Activated CD4-positive, alpha-beta memory T cell treated with anti-CD3 and anti-CD28 coated beads for 36 hours (primary cell): ENCODE data around the gene ENTPD6. TPM values are rescaled to one million over a fixed set of nuclear protein-coding genes. Genes with fewer than 3 reads are reported as not detected.
A peak's percentile ranks its signal among the peaks of the same experiment; 100 is the strongest.
"Not testable (repeated sequence)": the region's sequence is repeated elsewhere in the genome, so short reads cannot be mapped to it uniquely, and the experiment has no call there.

Source experiments
- CTCF ChIA-PET: fragments of 350-600 bp; sonication (Branson Sonifier 250); formaldehyde crosslinking; loops from one replicate; lab custom pipeline; 2021; ENCODE audit warnings: antibody characterized with exemption, inconsistent platforms; lab: Charles Lee
- POLR2A ChIA-PET: fragments of 350-600 bp; sonication (Branson Sonifier 250); formaldehyde crosslinking; loops from one replicate; lab custom pipeline; 2021; ENCODE audit warnings: antibody characterized with exemption; lab: Charles Lee
- DNase-seq: peaks from one replicate; pipeline ENCODE4 v3.0.0-alpha.2; 2020
- H3K27ac Mint-ChIP-seq: one replicate; pipeline ENCODE4 v1.8.0; 2021; ENCODE audit warnings: mixed read lengths
- H3K27me3 Mint-ChIP-seq: one replicate; pipeline ENCODE4 v1.8.0; 2021; ENCODE audit warnings: mixed read lengths
- H3K36me3 Mint-ChIP-seq: one replicate; pipeline ENCODE4 v1.8.0; 2021; ENCODE audit warnings: mixed read lengths
- H3K4me1 Mint-ChIP-seq: one replicate; pipeline ENCODE4 v1.8.0; 2021; ENCODE audit warnings: low read depth, mixed read lengths
- H3K4me3 Mint-ChIP-seq: one replicate; pipeline ENCODE4 v1.8.0; 2021; ENCODE audit warnings: mild to moderate bottlenecking, mixed read lengths
- H3K9me3 Mint-ChIP-seq: one replicate; pipeline ENCODE4 v1.8.0; 2021; ENCODE audit warnings: mixed read lengths
- intact Hi-C: fragments of 100-400 bp; cut with micrococcal nuclease; formaldehyde crosslinking; loops from one replicate; pipeline ENCODE4 v1.15.1; 2023
- total RNA-seq, 2 experiments: library from RNA; stranded (reverse); gene quantifications; one replicate each; pipeline ENCODE4 v1.2.3, GENCODE V29; 2021

The ENTPD6 gene
- total RNA-seq, 2 experiments from 2014 or later, result 48.5 to 51.0 TPM

DNA sequence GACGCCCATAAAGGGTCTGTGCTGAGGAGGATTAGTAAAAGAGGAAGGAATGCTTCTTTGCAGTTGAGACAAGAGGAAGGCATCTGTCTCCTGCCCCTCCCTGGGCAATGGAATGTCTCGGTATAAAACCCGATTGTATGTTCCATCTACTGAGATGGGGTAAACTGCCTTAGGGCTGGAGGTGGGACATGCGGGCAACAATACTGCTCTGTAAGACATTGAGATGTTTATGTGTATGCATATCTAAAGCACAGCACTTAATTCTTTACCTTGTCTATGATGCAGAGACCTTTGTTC lies 46.1 kb downstream of the ENTPD6 start:
- POLR2A ChIA-PET, H3K27ac Mint-ChIP-seq, H3K9me3 Mint-ChIP-seq, H3K4me3 Mint-ChIP-seq, CTCF ChIA-PET, DNase-seq, H3K36me3 Mint-ChIP-seq: not testable (repeated sequence)
- Mint-ChIP-seq H3K27me3 (peaks cover 13% of the 10 kb centered on the region), H3K4me1 (peaks cover 35% of the 10 kb centered on the region)
- intact Hi-C loops, result loop anchor here (10.0 kb wide), 1 partner anchor 1887 kb away; the partner anchor contains the start of gene NXT1

DNA sequence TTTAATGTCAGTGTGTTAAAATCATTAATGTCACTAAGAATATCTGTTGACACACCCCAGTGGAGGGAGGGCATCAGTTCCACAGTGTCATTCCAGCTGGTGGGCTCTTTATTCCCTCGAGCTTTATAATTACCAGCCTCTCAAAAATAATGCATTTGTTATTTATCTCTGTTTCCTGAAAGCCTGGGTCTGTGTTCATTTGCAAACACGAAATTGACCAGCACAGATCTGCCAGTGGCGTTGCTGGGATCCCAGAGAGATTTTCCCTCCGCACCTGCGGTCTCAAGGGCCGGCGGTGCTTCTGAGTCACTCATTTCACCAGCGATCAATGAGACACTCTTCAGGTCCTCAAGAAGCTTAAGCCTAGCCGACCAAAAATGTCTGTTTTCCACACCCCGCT lies 46.7 kb downstream of the ENTPD6 start:
- ChIA-PET CTCF (no interaction called here), POLR2A (no interaction called here)
- H3K27ac Mint-ChIP-seq, result no peak overlapping the region
- H3K36me3 Mint-ChIP-seq, result no peaks in the 10 kb centered on the region
- peaks cover 9% of the 10 kb centered on the region for H3K27me3 Mint-ChIP-seq
- DNase-seq, result no peak
- intact Hi-C loops, result loop anchor here (10.0 kb wide), 1 partner anchor 1887 kb away; the partner anchor contains the start of gene NXT1
- peaks cover 37% of the 10 kb centered on the region for H3K4me1 Mint-ChIP-seq
- no peak overlapping the region for H3K4me3 Mint-ChIP-seq
- H3K9me3 Mint-ChIP-seq, result no peaks in the 10 kb centered on the region

DNA sequence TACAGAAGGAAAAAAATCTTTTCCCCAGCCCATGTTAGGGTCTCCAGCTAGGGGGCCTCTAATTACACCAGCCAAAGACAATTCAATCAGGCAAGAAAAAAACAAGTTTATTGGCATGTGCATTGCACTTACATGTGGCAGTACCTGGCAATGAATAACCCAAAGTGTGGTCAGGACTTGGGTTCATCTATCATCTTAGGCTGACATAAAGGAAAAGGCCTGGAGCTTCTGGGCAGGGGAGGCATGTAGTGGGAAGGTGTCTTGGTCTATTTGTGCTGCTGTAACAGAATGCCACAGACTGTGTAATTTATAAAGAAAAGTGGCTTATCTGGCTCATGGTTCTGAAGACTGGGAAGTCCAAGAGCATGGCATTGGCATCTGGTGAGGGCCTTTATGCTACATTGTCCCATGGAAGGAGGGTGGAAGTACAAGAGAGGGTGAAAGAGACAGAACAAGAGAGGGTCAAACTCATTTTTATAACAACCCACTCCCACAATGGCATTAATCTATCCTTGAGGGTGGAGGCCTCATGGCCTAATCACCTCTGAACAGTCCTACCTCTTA lies 48.0 kb downstream of the ENTPD6 start:
- no peak for DNase-seq
- no peak overlapping the region for H3K4me3 Mint-ChIP-seq
- CTCF ChIA-PET, result interaction anchor here (0.8 kb wide), 1 partner anchor 52 kb away, joined by 4 read pairs; no protein-coding TSS in a partner anchor
- POLR2A ChIA-PET, result no interaction called here
- no peaks in the 10 kb centered on the region for H3K36me3 Mint-ChIP-seq
- intact Hi-C loops, result loop anchor here (10.0 kb wide), 1 partner anchor 1889 kb away; the partner anchor contains the start of gene NXT1
- peaks cover 9% of the 10 kb centered on the region for H3K27me3 Mint-ChIP-seq
- H3K27ac Mint-ChIP-seq, result no peak overlapping the region
- no peaks in the 10 kb centered on the region for H3K9me3 Mint-ChIP-seq
- H3K4me1 Mint-ChIP-seq, result peaks cover 26% of the 10 kb centered on the region

DNA sequence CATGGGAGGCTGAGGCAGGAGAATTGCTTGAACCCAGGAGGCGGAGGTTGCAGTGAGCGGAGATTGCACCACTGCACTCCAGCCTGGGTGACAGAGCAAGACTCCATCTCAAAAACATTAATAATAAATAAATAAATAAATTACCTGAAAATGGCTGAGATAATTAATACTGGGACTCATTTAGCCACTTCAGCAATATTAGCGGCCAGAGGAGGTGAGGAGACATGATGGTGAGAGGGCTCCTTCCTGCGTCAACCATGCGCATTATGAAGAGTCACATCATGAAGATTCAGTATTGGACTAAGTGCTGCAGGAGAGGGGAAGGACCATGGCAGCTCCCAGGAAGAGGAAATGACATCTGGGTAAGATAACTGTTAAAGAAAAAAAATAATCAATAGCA lies 49.5 kb downstream of the ENTPD6 start:
- no peaks in the 10 kb centered on the region for H3K36me3 Mint-ChIP-seq
- H3K4me1 Mint-ChIP-seq, result peaks cover 26% of the 10 kb centered on the region
- intact Hi-C loops, result loop anchor here (5.0 to 10.0 kb wide), 3 partner anchors 147 to 1890 kb away; partner anchors contain the start of genes ABHD12, NANP and NXT1
- H3K27me3 Mint-ChIP-seq, result peaks cover 9% of the 10 kb centered on the region
- ChIA-PET POLR2A (no interaction called here), CTCF (no interaction called here)
- no peak overlapping the region for H3K27ac Mint-ChIP-seq
- no peak for DNase-seq
- no peaks in the 10 kb centered on the region for H3K9me3 Mint-ChIP-seq
- H3K4me3 Mint-ChIP-seq, result no peak overlapping the region

DNA sequence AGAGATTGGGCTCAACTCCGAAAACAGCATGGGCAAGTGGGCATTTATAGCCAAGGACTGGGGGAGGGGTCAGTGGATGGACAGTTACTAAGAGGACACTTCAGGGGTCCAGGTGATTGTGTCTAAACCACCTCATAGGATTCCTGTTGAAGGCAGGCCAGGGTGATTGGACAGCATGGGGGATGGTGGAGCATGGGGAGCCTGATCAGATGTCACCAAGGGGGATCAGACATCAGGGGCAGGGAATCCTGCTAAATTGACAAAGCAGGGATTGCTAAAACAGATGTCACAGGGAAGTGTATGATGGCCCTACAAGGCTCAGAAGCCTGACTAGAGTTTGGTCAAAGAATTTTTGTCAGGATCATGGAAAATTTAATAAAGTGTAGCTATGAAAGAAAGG lies 49.9 kb downstream of the ENTPD6 start:
- intact Hi-C loops, result loop anchor here (5.0 to 10.0 kb wide), 3 partner anchors 147 to 1891 kb away; partner anchors contain the start of genes ABHD12, NANP and NXT1
- H3K9me3 Mint-ChIP-seq, result no peaks in the 10 kb centered on the region
- H3K27ac Mint-ChIP-seq, result no peak overlapping the region
- POLR2A ChIA-PET, result no interaction called here
- CTCF ChIA-PET, result interaction anchor here (0.8 kb wide), 1 partner anchor 22 kb away, joined by 3 read pairs; no protein-coding TSS in a partner anchor
- no peaks in the 10 kb centered on the region for H3K36me3 Mint-ChIP-seq
- H3K4me3 Mint-ChIP-seq, result no peak overlapping the region
- peaks cover 31% of the 10 kb centered on the region for H3K4me1 Mint-ChIP-seq
- H3K27me3 Mint-ChIP-seq, result peaks cover 9% of the 10 kb centered on the region
- DNase-seq, result no peak

DNA sequence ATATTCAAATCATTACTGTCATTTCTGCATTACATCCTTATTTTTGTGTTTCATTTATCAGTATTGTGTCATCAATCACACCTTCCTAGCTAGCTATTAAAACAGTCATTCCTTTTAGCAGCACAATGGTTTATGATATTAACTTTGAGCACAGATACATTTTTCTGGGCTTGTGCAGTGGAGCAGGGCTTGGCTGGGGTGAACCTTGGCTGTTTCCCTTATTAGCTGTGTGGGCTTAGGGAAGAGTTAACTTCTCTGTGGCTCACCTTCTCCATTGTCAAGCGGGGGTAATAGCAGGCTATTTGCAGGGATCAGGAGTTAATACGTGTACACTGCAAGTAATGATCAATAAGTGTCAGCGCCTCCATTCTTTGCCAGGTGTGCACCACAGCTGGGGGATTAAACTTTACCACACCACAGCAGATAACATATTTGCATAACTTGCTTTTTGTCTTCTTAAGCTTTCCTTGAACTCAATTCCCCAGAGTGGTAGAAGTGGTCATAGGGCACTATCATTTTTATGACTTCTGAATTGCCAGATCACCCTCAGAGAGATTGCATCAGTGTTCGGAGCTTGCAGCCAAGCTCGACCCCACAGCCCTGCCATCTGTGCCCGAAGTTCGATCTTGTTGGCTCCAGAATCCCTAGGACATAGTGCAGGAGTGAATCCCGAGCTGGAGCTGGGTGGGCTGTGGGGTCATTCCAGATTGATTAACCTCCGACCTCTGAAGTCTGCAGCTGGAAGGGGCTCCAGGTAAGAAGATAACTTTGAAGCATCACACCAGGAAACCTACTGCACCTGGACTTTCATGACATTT lies 50.9 kb downstream of the ENTPD6 start:
- H3K4me3 Mint-ChIP-seq, result peak overlapping the region; percentile 91
- intact Hi-C loops, result loop anchor here (5.0 to 10.0 kb wide), 3 partner anchors 146 to 1892 kb away; partner anchors contain the start of genes ABHD12, NANP and NXT1
- no peak for DNase-seq

DNA sequence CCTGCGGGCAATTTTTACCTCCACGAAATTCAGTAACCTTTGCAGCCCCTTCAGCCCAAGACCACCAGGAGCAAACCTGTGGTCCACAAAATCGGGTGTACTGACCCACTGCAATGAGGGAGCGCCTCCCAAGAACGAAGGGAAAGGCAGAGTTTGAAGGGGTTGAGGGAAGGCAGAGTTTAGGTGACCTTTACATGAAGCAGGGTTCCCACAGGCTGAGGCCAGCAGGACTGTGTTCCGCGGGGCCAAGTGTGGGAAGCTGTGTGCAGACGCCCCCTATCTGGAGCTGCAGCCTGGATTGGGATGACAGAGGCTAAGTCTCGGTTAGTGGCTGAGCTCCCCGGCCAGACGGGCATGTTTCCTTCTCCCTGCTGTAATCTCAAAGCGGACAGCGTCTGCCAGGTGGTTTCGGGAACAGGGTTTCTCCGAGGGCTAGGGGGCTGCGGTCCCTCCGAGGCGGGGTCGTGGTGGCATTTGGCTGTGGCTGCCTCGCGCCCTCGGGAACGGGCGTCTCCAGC lies 51.5 kb downstream of the ENTPD6 start:
- Mint-ChIP-seq H3K27me3 (peaks cover 5% of the 10 kb centered on the region), H3K27ac (no peak overlapping the region), H3K4me1 (peaks cover 41% of the 10 kb centered on the region), H3K4me3 (peak overlapping the region; percentile 91), H3K9me3 (no peaks in the 10 kb centered on the region), H3K36me3 (no peaks in the 10 kb centered on the region)
- intact Hi-C loops, result loop anchor here (1.0 to 10.0 kb wide), 4 partner anchors 9 to 1892 kb away; partner anchors contain the start of genes ABHD12, NANP and NXT1
- peak; percentile 25 for DNase-seq
- POLR2A ChIA-PET, result interaction anchor here (0.8 to 3.2 kb wide), 5 partner anchors 10 to 254 kb away, joined by 3 to 18 read pairs (median 3); partner anchors contain the start of genes APMAP and GINS1
- CTCF ChIA-PET, result interaction anchor here (0.6 to 2.1 kb wide), 7 partner anchors 9 to 254 kb away, joined by 3 to 7 read pairs (median 5); partner anchors contain the start of genes ABHD12 and ENTPD6

More for the DNA sequence above, 50.9 kb downstream of the ENTPD6 start:
- Mint-ChIP-seq H3K4me1 (peaks cover 38% of the 10 kb centered on the region), H3K27ac (no peak overlapping the region), H3K27me3 (peaks cover 6% of the 10 kb centered on the region), H3K36me3 (no peaks in the 10 kb centered on the region), H3K9me3 (no peaks in the 10 kb centered on the region)
- ChIA-PET CTCF (interaction anchor here (0.6 to 2.0 kb wide), 6 partner anchors 10 to 253 kb away, joined by 3 to 6 read pairs (median 4); partner anchors contain the start of gene ABHD12), POLR2A (interaction anchor here (0.9 to 3.2 kb wide), 2 partner anchors 9 to 63 kb away, joined by 3 to 18 read pairs; no protein-coding TSS in a partner anchor)

DNA sequence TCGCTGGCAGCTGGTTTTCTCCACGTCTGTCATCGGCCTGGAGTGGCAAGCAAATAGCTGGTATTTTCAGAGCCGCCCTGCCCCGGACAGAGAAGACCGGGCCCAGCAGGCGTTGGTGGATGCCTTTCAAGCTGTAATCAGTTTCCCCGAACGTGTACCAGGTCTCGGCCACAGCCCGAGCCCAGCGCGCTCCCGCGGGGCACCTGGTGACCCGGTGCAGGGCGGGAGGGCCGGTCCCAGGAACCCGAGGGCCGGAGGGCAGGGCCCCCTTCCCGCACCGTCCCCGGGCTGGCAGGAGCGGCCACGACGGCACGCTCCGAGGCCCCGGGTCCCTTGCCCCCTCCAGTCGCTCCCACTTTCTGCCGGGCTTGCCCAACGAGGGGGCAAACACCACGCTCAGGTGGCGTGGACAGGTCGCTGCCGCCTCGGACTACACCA lies 52.0 kb downstream of the ENTPD6 start:
- Mint-ChIP-seq H3K4me1 (peaks cover 44% of the 10 kb centered on the region), H3K36me3 (peaks cover 2% of the 10 kb centered on the region), H3K4me3 (peak overlapping the region; percentile 91), H3K27ac (peak overlapping the region; percentile 88), H3K9me3 (no peaks in the 10 kb centered on the region), H3K27me3 (no peaks in the 10 kb centered on the region)
- no peak for DNase-seq
- POLR2A ChIA-PET, result interaction anchor here (0.7 to 3.2 kb wide), 6 partner anchors 10 to 255 kb away, joined by 3 to 18 read pairs (median 6); partner anchors contain the start of genes APMAP and GINS1
- intact Hi-C loops, result loop anchor here (1.0 to 10.0 kb wide), 4 partner anchors 9 to 1893 kb away; partner anchors contain the start of genes ABHD12, NANP and NXT1
- CTCF ChIA-PET, result interaction anchor here (0.9 to 2.1 kb wide), 7 partner anchors 9 to 293 kb away, joined by 3 to 7 read pairs (median 5); partner anchors contain the start of genes ABHD12 and ENTPD6

DNA sequence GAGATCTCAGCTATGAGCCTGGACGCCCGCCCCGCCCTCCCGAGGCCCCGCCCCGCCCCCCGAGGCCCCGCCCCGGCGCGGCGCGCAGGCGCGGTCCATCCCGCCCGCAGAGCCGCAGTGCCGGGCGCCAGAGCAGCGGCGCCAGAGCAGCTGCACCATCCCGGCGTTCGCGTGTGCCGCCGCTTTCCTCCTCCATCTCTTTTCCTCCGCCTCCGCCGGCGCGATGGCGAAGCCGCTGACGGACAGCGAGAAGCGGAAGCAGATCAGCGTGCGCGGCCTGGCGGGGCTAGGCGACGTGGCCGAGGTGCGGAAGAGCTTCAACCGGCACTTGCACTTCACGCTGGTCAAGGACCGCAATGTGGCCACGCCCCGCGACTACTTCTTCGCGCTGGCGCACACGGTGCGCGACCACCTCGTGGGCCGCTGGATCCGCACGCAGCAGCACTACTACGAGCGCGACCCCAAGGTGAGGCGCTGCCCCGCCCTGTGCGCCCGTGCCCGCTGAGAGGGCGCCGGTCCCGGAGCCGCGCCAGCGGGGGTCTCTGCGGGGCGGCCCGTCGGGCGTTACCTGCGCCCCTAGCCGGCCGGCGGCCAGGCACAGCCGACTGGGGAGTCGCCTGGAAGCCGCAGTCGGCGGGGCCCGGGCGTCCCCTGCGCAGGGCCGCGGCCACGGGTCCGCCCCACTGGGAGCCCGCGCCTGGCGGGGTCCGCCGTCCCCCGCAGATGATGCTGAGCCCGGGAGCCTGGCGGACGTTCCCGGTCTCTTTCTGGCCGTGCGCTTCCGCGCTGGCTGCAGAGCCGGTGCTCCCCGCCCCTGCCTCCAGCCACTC lies 52.7 kb downstream of the ENTPD6 start, which contains the start of gene PYGB:
Gene PYGB (plus strand): TSS at position 130 of the 830 bp plus-strand sequence. CDS start 94 bp downstream, at position 224.
- peaks cover 2% of the 10 kb centered on the region for H3K36me3 Mint-ChIP-seq
- H3K27me3 Mint-ChIP-seq, result no peaks in the 10 kb centered on the region
- peak within 1 kb of the TSS; percentile 88 for H3K27ac Mint-ChIP-seq
- ChIA-PET POLR2A (interaction anchor here (0.7 to 3.2 kb wide), 6 partner anchors 11 to 256 kb away, joined by 3 to 18 read pairs (median 6); partner anchors contain the start of genes APMAP and GINS1), CTCF (interaction anchor here (0.7 to 2.1 kb wide), 9 partner anchors 8 to 293 kb away, joined by 3 to 7 read pairs (median 5); partner anchors contain the start of genes ABHD12 and ENTPD6)
- H3K4me3 Mint-ChIP-seq, result peak within 1 kb of the TSS; percentile 91
- peak; percentile 81 for DNase-seq
- no peaks in the 10 kb centered on the region for H3K9me3 Mint-ChIP-seq
- H3K4me1 Mint-ChIP-seq, result peaks cover 50% of the 10 kb centered on the region
- intact Hi-C loops, result loop anchor here (1.0 to 10.0 kb wide), 6 partner anchors 10 to 1893 kb away; partner anchors contain the start of genes ABHD12, APMAP, ENTPD6 and NANP

DNA sequence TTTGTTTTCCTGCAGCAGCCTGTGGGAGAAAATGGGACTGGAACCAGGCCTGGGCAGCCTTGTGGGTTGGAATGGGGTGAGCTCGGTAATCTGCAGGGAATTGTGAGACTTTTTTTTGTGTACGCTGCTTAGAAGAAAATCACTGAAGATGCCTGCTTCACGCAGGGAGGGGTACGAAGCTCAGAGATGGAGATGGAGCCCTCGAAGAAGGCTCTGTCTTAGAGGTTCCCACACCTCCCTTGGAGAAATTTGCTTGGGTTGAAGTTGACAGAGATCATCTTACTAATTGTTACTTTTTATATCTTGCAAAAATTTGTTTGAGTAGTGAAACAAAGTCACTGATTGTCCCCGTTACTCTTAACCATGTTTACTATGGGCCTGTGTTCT lies 53.3 kb downstream of the ENTPD6 start:
- intact Hi-C loops, result loop anchor here (1.0 to 10.0 kb wide), 5 partner anchors 53 to 1894 kb away; partner anchors contain the start of genes ABHD12, APMAP, ENTPD6 and NANP
- ChIA-PET POLR2A (interaction anchor here (2.3 to 3.2 kb wide), 2 partner anchors 11 to 159 kb away, joined by 11 to 18 read pairs; partner anchors contain the start of gene GINS1), CTCF (interaction anchor here (0.7 to 2.1 kb wide), 4 partner anchors 48 to 294 kb away, joined by 3 to 7 read pairs (median 4); no protein-coding TSS in a partner anchor)
- peaks cover 51% of the 10 kb centered on the region for H3K4me1 Mint-ChIP-seq
- peaks cover 2% of the 10 kb centered on the region for H3K36me3 Mint-ChIP-seq
- peak overlapping the region; percentile 28 for H3K27ac Mint-ChIP-seq
- peak overlapping the region; percentile 85 for H3K4me3 Mint-ChIP-seq
- no peaks in the 10 kb centered on the region for H3K9me3 Mint-ChIP-seq
- DNase-seq, result no peak
- no peaks in the 10 kb centered on the region for H3K27me3 Mint-ChIP-seq
